Superior temporal gyrus (tissue), 1 donor: Measurements from ENCODE around the gene SDK2.

ENCODE experiments used
- DNase-seq: peaks from one replicate; pipeline ENCODE4 v3.0.0-alpha.2; 2016; ENCODE audit errors: extremely low spot score

SDK2 gene

DNA sequence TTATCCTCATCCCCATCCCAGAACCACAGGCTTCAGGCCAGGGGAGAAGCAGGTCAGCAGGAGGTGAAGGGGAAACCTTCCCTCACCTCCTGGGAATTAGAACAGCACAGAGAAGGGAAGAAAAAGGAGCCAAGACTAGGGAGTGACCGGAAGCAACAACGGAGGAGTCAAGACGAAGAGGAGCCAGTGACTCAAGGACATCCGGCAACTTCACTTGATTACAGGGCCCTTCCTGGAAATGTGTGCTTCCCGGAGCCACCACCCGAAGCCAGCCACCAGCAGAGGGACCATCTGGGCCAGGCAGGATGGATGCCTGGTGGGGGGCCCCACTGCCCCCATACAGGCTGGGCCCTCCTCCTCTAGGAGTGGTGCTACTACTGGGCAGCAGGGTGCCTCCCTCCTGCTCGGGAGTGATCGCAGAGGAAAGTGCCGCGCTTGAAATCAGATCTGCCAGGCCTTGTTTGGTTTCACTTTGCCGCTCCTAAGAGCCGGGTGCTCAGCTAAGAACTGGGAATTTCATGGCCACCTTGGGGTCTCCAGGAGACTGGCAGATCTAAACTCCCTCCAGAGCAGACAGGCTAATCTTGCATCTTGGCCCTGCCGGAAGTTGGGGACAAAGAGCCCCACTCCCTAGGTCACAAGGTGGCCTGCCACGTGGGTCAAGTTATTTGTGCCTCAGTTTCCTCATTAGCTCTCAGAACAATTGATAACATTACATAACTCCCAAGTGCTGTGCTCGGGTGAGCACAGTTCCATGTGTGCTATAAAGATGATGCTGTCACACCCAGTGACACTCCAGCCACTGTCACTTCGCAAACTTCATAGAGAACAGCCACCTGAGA is 339.1 kb downstream of the SDK2 start:
- DNase-seq: no peak

DNA sequence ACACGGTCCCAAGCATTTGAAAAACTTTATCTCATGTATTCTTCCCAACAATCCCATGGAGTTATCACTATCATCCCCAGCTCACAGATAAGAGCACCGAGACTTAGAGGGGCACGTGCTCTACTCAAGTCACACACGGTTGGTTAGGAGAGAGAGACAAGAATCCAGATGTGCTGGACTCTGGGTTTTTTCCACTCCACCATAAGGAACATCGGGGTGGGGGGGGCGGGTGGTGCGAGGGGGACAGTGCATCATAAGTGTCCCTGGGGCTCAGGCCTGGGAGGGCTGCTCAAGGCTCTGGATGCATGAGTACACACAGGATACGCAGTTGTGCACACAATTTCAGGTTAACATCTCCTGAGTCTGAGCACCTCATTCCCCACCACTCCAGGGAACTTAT is 339.8 kb downstream of the SDK2 start:
- no peak for DNase-seq

DNA sequence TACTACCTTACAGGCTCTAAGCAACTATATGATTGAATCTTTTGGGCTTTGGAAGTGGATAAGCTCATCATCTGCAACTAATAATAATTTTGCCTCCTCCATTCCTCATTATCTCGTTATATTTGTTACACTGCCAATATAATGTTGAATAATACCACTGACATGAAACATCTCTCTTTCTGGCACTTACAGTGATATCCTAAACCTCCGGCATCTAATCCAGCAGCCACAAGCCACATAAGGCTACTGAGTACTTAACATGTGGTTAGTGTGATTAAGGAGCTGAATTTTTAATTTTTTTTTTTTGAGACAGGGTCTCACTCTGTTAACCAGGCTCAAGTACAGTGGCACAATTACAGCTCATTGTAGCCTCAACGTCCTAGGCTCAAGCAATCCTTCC is 342.1 kb downstream of the SDK2 start:
- DNase-seq: no peak

DNA sequence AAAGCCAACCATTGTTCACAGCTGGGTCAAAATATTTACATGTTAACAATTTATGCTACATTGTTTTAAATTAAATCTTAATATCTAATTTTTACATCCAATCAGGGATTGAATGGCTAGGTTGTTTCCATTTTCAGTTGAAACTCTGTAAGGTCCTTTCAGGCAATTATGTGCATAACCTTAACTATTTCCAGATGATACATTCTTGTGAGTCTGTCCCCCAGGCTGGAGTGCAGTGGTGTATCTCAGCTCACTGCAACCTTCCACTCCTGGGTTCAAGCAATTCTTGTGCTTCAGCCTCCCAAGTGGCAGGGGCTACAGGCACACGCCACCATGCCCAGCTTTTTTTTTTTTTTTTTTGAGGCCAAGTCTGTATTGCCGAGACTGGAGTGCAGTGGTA is 342.9 kb downstream of the SDK2 start:
- DNase-seq: no peak

DNA sequence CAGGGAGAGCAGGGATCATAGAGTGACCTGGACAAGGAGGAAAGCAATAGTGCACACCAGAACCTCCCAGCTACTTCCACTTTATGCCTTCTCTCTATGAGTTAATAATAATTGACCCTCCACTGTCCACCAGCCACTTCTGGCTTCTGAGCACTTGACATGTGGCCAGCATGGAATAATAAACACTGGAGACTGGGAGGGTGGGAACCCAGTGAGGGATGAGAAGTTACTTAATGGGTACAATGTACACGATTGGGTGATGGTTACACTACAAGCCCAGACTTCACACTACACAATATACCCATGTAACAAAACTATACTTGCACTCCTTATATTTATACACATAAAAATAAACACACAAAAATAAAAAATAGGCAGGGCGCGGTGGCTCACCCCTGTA is 343.9 kb downstream of the SDK2 start:
- no peak for DNase-seq

DNA sequence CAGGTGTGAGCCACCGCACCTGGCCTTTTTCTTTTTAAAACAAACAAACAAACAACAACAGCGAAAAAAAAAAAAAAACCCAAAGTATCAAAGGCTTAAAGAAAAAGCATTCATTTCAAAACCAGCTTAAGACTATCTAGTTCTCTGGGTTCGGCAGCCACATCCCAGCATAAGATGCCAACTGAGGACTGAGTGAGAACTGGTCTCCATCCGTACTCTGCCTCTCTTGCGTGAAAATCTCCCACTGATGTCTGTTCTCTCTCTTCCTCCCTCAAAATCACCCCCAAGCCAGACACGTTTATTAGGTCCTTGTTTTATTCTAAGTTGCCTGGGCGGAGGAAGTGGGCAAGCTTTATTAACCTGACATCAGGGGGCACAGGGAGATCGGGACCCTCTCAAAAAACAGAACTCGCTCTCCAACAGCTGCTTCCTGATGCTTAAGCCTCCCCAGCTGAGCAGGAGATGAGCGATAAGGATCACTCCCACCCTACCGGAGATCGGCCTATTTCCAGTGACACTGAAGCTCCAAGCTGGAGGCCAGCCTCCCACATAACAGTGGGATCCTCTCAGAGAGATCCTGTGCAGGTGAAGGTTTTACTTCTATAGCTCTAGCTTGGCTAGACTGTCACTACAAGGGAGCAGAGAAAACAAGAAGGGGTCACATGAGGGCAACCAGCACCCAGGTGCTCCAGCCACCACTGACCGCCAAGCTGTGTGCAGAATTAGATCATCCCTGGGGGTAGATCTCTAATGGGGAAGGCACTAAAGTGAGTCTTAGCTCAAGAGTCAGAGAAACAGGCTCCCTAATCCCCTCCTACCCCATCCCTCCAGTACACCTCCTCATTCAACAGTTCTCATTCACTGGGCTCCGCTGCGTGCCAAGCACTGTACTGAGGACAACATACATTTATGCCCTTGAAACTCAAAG is 346.0 kb downstream of the SDK2 start:
- DNase-seq: no peak

DNA sequence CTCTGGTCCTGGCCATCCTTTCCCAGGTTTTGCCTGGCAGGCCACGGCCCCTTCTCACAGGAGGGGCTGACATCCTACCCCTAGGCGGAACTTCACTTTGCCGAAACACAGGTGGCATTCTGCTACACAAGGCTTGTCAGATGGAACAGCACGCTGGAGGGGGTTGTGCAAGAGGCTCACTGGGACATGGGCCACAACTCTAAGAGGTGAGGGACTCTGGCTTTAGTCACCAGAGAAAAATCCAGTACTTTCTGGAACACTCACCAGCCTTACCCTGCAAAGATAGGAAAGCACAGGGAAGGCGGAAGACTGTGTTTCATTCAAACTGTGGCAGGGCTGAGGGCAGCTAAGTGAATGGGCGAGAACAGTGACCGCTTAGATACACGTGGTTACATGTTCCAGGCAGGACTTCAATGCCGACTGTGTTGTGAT is 350.7 kb downstream of the SDK2 start:
- DNase-seq: no peak

DNA sequence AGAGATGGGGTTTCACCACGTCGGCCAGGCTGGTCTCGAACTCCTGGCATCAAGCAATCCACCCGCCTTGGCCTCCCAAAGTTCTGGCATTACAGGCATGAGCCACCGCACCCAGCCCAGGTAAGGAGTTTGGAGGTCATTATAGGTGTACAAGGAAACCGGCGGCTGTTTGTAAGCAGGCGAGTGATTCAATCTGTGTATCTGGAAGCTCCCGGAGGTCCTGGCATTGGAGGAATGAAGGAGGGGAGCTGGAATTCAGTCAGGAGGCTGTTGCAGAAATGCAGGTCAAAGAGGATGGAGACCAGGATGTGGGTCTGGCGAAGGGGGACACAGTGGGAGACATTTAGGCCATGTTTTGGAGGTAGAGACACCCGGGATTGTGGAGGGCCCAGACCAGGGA is 351.2 kb downstream of the SDK2 start:
- no peak for DNase-seq

DNA sequence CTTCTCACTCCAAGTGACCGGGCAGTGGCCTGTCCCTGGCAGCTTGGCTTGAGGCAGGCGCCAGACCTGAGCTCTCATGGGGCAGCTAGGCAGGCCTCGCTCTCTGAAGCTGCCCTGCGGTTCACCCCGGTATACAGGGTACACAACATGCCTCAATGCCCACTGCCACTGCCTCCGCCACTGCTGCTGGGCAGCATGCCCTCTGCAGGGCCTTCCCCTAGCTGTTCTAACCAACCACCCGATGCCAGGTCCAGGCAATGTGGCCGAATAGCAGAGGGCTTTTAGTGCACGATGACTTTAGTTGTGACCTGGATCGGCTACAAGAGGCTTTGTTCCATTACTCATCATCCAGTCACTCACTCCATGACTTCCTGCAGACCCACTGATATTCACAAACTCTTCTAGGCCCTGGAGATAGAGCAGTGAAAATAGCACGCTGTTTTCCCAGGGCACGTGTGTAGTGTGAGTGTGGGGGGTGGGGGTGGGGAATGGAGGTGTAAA is 352.2 kb downstream of the SDK2 start:
- DNase-seq: no peak

DNA sequence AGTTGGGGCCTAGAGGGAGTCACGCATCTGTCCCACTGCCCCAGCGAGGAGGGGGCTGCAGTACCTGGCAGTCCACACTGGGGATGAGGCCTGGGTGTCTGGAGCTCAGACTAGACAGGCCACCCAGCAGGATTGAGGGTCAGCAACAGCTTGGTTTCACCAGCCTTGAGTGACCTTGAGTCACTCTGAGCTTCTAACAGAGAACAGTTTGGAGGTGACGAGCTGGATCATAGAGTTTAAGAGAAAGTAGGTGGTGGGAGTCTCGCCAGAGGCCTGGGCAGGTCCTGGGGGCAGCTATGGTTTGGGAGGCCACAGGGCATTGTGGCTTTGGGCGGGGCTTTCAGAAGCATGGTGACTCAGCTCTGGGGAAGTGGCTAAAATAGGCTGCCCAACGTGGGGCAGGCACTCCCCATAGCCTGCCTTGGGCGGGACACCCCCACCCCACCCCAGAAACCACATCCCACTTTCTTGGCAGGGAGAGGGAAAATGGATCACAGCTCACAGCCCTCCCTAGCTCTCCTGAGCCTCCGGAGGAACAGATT is 352.9 kb downstream of the SDK2 start:
- no peak for DNase-seq

DNA sequence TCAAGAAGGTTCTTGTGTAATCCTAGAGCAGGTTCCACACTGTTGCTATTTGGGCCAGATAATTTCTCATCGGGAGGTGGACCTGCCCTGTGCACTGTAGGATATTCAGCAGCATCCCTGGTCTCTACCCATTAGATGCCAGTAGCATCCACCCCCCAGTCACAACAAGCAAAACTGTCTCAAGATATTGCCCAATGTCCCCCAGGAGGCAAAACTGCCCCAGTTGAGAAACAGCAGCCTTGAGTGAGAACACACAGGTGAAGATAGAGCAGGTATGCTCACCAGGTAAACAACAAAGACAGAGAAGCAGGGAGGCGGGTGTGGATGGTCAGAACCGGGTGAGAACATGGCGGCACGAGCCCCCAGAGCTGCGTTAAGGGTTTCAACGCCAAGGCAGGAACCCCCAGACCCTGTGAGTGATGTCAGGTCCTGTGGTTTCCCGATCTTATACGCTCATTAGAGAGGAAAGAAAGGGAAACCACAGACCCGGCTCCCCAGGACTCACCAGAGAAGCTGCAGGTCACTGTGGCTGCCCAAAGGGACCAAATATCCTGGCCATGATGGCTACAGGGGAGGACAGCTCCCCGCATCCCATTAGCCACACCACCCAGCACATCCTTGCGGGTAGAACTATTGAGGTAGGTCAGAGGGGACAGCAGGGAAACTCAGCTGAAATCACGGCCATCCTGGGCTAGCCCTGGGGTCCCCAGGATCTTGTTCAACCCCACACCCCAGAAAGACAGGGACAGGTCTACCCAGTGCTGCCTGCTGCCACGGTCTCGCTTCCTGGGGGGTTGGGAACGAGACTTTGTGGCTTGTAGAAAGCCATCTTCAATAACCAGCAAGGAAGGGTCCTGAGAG is 353.6 kb downstream of the SDK2 start:
- DNase-seq: no peak

DNA sequence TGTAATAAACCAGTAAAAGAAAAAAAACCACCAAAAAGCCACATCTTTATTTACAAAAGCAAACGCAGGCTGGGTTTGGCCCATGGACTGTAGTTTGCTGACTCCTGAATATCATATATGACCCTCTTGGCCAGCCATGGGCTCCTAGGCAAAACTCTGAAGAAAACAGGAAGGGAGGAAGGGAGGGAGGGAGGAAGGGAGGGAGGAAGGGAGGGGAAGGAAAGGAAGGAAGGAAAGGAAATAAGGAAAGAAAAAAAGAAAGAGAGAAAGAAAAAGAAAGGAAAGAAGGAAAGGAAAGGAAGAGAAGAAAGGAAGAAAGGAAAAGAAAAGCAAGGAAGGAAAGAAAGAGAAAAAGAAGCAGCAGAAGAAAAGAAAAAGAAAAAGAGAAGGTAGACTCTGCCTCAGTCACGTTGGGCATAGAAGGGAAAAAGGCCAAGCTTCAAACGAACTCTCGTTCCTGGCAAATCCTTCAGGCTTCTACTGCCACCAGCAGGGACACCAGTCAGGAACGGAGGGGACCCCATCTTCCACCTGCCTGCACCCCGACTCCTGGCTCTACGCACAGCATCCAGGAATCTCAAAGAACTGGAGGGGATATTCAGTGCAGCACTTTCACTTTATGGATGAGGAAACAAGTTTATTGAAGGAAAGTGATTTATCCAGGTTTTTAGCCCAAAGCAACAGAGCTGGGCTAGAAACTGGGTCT is 354.5 kb downstream of the SDK2 start:
- DNase-seq: no peak

DNA sequence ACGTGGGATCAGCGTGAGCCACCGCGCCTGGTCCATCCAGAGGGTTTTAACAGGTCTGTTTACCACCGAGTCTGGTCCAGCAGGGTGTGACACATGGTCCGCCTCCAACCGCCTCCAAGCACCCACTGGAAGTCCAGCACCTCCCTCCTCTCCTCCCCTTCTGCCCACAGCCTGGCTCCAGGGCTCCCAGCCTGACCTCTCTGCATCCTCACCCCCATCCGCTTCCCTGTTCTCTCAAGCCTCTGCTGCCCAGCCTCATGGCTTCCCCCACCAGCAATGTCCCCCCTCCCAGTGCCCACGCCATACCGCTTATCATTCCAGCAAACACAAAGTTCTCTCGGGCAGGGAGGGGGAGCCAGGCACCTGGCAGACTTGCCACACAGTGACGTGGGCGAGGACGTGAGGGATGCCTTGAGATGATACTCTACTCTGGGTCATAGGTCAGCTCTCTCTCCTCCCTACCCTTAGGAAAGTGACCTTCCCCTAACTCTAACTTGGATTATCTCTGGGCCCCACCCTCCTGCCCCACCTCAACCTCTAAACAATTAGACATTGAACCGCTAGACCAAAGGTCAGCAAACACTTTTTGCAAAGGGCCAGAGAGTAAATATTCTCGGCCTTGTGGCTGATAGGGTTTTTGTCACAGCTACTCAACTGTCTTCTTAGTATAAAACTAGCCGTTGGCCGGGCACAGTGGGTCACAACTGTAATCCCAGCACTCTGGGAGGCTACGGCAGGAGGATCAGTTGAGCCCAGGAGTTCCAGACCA is 355.5 kb downstream of the SDK2 start:
- no peak for DNase-seq

DNA sequence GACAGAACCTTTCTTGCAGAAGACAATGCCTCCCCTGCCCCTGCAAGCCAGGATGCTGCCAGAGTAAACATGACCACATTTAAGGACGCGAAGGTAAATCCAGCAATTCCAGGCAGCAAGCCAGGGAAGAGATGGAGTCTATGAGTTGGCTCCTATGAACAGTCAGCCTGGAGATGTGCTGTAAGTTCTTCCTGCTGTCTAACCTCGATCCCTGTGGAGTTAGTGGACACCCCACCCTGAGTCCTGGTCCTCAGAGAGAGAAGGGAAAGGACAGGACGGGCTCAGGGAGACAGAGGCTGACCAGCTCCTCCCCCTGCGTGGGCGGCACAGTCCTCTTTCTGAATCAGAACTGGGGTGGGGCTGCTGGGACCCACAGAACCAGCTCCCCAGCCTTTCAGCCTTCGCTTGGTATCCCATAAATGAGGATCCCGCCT is 357.4 kb downstream of the SDK2 start:
- no peak for DNase-seq

DNA sequence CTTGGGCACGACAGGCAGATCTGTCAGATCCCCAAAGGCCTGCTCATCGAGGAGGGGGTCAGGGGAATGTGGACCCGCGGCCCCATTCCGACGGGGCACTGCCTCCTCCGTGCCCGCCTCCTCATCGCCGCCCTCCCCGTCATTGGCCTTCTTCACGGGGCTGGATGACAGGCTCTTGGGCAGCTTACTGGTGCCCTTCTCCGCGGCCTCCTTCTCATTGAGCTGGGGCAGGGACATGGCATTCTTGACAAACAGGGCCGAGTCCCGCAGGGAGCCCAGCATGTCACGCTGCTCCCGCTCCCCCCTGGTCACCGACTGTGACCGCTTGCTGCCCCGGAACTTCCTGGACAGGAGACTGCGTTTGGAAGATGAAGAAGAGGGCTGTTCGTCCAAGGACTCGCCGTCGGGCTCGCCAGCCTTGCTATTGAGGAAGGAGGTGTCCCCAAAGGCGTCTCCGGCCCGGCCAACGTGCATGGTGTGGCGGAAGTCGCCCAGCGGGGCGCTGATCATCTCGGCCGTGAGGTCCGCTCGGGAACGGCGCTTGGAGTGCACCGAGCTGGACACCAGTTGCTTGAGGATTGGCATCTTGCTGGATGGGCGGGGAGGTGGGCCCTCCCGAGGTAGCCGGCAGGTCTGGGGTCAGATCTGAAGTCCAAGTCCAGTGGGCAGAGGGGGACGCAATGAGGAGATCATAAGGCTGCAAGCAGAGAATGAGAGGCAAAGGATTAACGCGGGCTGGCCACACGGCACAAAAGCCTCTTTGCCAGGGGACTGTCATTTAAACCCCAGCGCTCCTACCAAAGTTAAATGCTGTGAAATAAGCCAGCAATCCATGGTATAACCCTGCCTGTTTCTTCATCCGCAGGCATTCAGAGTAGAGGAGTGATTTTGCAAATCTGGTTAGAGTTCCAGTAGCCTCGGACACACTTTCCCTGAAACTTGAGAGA is 358.1 kb downstream of the SDK2 start:
- DNase-seq: no peak

DNA sequence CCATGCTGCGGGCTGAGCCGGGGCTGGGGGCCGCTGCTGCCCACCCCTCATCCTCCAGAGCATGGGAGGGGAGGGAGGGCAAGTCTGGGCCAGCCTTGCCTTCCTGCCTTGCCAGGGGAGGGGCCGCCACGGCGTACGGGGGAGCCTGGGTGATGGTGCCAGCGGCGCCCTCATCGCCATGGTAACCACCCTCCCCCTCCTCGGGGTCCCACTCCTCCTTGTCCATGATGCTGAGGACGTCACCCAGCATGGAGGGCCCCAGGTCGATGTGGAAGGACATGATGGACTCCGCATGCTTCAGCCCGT is 358.7 kb downstream of the SDK2 start:
- DNase-seq: no peak

DNA sequence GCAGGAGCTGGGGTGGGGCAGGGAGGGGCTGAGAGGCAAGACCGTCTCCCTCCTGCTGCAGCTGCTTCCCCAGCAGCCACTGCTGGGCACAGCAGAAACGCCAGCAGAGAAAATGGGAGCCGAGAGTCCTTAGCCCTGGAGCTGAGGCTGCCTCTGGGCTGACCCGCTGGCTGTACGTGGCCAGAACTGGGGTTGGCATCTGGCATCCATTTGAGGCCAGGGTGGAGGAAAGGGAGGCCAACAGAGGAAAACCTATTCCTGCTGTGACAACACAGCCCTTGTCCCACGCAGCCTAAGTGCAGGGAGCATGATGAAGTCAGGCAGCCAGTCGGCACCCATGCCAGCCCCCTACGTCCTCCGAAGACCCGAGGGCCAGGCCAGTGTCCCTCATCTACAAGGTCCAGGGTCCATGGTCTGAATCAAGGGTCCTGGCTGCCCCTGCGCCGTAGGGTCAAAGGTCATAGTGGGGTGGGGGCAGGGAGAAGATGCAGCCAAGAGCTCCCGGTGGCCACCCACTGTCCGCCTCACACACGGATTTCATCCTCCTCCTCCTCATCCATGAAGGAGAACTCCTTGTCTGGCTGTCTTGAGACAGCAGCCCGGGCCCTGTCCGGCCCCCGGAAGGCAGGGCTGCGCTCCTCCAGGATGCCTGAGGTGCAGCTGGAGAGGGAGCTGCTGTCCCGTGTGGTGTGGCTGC is 359.2 kb downstream of the SDK2 start:
- no peak for DNase-seq
